HG03097 (cell line): ENCODE results near the gene DIABLO.
"Not testable (repeated sequence)": the region's sequence is repeated elsewhere in the genome, so short reads cannot be mapped to it uniquely, and the experiment has no call there.

Experiments used
- ATAC-seq: cut with Tn5 transposase; IDR thresholded peaks from one replicate; pipeline ENCODE4 v1.9.1; 2021; ENCODE audit not compliant: unreplicated experiment, low FRiP score

Gene DIABLO

DNA sequence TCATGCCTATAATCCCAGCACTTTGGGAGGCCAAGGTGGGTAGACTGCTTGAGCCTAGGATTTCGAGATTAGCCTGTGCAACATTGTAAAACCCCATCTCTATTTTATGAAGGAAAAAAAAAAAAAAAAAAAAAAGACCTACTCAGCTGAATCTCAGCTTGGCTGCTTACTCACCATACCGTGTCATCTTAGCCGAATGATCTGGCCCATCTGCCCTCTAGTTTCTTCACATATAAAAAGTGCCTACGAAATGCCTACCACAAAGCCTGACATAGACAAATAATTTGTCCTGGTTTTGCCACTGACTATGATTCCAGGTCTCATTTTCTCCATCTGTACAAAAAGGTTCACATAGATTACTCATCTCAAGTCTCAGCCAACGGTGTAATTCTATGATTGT, 10.1 kb downstream of the DIABLO start:
- no peak for ATAC-seq

GRCh38 chr12:122208073-122208820, 17.6 kb downstream of the DIABLO start:
- ATAC-seq: no peak

DNA sequence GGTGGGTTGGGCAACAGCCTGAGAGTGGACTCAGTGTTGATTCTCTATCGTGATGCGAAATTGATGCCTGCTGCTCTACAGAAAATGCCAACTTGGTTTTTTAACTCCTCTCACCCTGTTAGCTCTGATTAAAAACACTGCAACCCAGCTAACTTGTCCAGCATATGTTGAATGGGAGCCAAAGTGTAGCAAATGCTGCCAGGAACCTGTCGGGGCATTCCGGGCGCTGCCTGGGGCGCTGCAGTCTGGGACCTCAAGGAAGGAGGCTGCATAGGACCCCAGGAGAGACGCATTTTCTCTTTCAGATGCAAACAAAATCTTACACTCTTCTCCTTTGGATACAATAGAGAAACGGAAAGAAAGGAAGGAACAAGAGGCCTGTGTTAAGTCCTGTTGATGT, 18.5 kb downstream of the DIABLO start:
- no peak for ATAC-seq

- ATAC-seq: no peak
Observed at GRCh38 chr12:122206976-122207375, 18.9 kb downstream of the DIABLO start.

GRCh38 chr12:122206111-122206881, 19.6 kb downstream of the DIABLO start:
- ATAC-seq: no peak

GRCh38 chr12:122205053-122205925, 20.6 kb downstream of the DIABLO start:
- no peak for ATAC-seq

GRCh38 chr12:122204167-122205052, 21.4 kb downstream of the DIABLO start:
- no peak for ATAC-seq

DNA sequence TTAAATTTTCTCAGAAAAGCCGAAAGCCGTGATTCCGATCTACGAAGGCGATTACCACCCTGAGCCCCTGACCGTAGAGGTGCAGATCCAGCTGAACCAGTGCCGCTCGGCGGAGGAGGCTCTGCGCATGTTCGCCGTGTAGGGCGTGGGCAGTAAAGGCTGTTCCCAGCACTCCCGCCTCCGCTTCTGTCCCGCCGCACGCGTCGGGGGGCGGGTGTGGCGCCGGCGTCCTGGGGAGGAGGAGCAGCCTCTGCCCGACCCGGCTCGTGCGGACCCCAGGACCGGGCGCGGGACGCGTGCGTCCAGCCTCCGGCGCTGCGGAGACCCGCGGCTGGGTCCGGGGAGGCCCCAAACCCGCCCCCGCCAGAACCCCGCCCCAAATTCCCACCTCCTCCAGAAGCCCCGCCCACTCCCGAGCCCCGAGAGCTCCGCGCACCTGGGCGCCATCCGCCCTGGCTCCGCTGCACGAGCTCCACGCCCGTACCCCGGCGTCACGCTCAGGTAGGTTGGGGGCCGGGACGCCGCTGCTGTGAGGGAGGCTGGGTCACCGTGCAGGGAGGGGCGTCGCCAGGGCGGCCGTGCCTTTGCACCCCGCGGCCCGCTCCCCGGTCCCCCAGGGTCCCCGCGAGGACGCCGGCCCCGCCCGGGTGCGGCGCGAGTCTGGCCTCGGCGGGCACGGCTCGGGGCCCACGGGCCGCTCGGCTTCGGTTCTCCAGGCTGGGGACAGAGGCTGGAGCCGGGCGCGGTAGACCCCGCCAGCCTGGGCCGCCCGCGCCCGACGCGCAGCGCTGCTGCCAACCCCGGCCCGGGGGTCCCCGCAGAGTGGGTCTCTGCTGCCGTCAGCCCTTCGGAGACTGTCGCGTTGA, 22.3 kb downstream of the DIABLO start, which contains the start of gene B3GNT4:
Gene B3GNT4, plus strand, starts transcription at position 409 of the 866 bp plus-strand sequence. CDS start 910 bp downstream, outside the sequence.
- no peak for ATAC-seq

GRCh38 chr12:122202811-122203210, 23.0 kb downstream of the DIABLO start:
- ATAC-seq: not testable (repeated sequence)

- no peak for ATAC-seq
Observed at GRCh38 chr12:122202017-122202416, 23.8 kb downstream of the DIABLO start.

DNA sequence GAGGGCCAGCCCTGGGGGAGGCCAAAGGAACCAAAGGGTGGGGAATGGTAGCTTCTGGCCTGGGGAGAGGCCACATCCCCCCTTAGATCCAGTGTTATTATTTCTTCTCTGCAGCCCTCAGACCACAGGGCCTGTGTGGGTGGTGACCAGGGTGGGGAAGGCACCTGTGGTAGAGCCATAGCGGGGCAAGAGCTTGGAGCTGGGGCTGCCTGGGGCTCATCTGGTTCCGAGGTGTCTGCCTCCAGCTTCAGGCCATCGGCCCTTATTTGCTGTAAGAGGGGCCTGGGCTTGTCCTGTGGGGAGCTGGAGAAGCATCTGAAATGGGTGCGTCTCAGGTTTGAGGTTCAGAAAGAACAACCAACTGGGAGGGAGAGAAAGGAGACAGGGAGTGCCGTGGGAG, 24.5 kb downstream of the DIABLO start:
- no peak for ATAC-seq

DNA sequence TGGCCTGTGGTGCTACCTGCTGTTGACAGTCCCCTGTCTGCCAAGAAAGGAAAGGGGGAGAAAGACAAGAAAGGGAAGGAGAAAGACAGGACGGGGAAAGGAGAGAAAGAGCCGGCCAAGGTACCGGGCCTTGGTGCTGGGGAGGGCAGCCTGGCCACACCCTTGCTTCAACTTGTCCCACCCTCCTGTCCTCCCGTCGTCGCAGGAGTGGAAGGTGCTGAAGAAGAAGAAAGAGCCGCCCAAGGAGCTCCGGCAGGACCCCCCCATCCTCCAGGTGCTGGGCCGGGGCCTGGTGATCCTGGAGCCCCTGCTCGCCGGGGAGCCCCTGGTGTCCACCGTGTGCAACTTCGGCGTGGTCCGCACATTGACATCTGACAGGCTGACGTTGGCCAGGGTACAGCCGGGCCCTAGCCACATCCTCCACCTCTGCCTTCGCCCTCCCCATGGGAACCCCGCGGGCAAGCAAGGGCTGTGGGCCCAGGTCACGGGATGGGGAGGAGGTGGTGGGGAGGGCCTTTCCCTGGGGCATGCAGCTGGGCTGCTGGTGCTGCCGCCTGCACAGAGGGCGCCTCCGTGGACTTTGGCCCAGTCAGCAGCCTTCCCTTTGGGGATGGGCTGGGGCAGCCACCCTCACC, 25.2 kb downstream of the DIABLO start:
- ATAC-seq: no peak

DNA sequence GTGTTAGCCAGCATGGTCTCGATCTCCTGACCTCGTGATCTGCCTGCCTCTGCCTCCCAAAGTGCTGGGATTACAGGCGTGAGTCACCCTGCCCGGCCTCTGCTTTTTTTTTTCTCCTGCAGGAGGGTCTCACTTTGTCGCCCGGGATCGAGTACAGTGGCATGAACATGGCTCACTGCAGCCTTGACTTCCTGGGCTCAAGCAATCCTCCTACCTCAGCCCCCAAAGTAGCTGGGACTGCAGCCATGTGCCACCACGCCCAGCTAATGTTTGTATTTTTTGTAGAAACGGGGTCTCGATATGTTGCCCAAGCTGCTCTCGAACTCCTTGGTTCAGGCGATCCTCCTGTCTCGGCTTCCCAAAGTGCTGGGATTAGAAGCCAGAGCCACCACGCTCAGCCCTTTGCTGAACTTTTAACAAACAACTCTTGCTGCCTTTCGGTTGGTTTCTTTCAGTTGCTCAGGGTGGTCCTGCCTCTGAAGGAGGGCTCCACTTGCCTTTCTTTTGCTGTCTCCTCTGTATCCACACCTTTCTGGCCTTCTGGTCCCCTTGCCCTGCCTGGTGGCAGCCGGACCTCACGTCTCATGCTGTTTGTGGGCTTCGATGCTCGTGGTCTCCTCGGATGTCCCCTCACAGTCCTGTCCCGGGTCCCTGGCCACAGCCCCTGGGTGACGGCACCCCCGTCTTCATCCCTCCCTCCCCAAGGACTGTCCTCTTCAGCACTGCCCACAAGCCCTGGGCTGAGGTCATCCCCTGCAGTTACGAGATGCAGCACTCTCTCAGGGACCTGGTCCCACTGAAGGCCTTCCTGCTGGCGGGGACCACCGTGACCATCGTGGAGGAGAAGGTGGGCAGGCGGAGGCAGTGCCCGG, 26.1 kb downstream of the DIABLO start:
- no peak for ATAC-seq

GRCh38 chr12:122197612-122197966, 28.3 kb downstream of the DIABLO start:
- ATAC-seq: no peak

- no peak for ATAC-seq
Observed at GRCh38 chr12:122195405-122195804, 30.4 kb downstream of the DIABLO start.

DNA sequence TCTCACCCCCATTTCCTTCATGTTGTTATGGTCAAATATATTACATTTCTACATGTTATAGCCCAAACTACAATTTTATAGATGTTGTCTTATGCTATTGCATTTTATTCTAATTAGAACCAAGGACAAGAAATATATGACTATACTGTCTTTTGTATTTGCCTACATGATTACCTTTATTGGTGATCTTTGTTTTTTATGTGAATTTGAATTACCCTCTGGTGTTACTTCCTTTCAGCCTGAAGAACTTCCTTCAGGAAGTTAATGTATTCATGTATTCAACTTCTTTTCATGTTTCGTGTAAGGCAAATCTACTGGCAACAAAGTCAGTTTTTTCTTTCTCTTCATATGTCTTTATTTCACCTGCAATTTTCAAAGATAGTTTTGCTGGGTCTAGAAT, 31.0 kb downstream of the DIABLO start:
- ATAC-seq: no peak

DNA sequence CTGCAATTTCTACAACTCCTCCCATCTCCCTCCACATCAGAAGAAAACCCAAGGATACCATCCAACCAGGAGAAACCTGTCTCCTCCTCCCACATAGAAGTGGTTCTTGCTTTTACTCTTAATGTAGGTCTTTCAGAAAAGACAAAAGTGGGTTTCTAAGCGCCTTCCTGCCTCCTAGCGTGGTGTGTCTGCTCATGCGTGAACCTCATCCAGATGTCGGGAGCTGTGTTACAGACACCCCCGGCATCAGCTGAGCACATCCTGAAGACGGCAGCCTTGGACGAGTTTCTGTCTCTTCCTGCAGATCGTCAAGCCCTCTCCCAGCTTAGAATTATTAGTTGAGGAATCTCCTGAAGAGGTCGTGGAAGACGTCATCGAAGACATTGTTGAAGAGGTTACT, 33.4 kb downstream of the DIABLO start:
- ATAC-seq: no peak
